Neural cell (in vitro differentiated cells): ENCODE results near the gene TAF6. TPM values are rescaled to one million over a fixed set of nuclear protein-coding genes. Genes with fewer than 3 reads are reported as not detected.

ENCODE experiments used
- H2AFZ ChIP-seq: fragments of 200-600, 300-800 bp; sonication (generic), shearing (Covaris generic); 2 replicates; pipeline ENCODE4 v1.6.0; 2014; ENCODE audit warnings: low read depth, mild to moderate bottlenecking, antibody characterized with exemption, low read length, moderate library complexity
- H3F3A ChIP-seq: fragments of 200-600 bp; shearing (Covaris generic); 2 replicates; pipeline ENCODE4 v1.6.1; 2016; ENCODE audit warnings: mild to moderate bottlenecking, moderate library complexity, mixed read lengths, antibody characterized with exemption, low read length; ENCODE audit not compliant: insufficient read depth, poor library complexity, severe bottlenecking
- H3K27ac ChIP-seq: fragments of 200-600, 300-800 bp; sonication (generic), shearing (Covaris generic); 2 replicates; pipeline ENCODE4 v1.5.1; 2014; ENCODE audit warnings: mild to moderate bottlenecking, low read length, moderate library complexity
- H3K27me3 ChIP-seq: fragments of 300-800, 200-600 bp; sonication (generic), shearing (Covaris generic); 2 replicates; pipeline ENCODE4 v1.6.0; 2014; ENCODE audit warnings: mild to moderate bottlenecking, low read depth, low read length, moderate library complexity; ENCODE audit not compliant: insufficient read depth
- H3K36me3 ChIP-seq: fragments of 300-800, 200-600 bp; sonication (generic), shearing (Covaris generic); 2 replicates; pipeline ENCODE4 v1.5.1; 2014; ENCODE audit warnings: mild to moderate bottlenecking, antibody characterized with exemption, low read length, moderate library complexity; ENCODE audit not compliant: insufficient read depth
- H3K4me2 ChIP-seq: fragments of 300-800, 200-600 bp; sonication (generic), shearing (Covaris generic); 2 replicates; pipeline ENCODE4 v1.6.0; 2014; ENCODE audit warnings: mild to moderate bottlenecking, low read length
- H3K4me3 ChIP-seq: fragments of 300-800, 200-600 bp; sonication (generic), shearing (Covaris generic); 2 replicates; pipeline ENCODE4 v1.5.1; 2014; ENCODE audit warnings: mild to moderate bottlenecking, low read length, moderate library complexity
- H3K79me2 ChIP-seq: fragments of 200-600 bp; shearing (Covaris generic); replicated peaks from 2 replicates; pipeline ENCODE4 v1.6.0; 2014; ENCODE audit warnings: mild to moderate bottlenecking, low read length, moderate library complexity; ENCODE audit not compliant: insufficient read depth
- H3K9ac ChIP-seq: fragments of 300-800, 200-600 bp; sonication (generic), shearing (Covaris generic); 2 replicates; pipeline ENCODE4 v1.6.1; 2016; ENCODE audit warnings: mild to moderate bottlenecking, low read length, mixed read lengths
- H3K9me2 ChIP-seq: fragments of 200-600 bp; shearing (Covaris generic); 2 replicates; pipeline ENCODE4 v1.6.1; 2016; ENCODE audit warnings: mild to moderate bottlenecking, low read length, mixed read lengths; ENCODE audit not compliant: insufficient read depth
- H3K9me3 ChIP-seq: fragments of 200-600, 300-800 bp; sonication (generic), shearing (Covaris generic); 2 replicates; pipeline ENCODE4 v1.6.1; 2016; ENCODE audit warnings: mild to moderate bottlenecking, mixed run types, low read length, moderate library complexity, mixed read lengths
- H4K20me1 ChIP-seq: fragments of 200-600 bp; shearing (Covaris generic); 2 replicates; pipeline ENCODE4 v1.6.1; 2016; ENCODE audit warnings: mild to moderate bottlenecking, mixed run types; ENCODE audit not compliant: insufficient read depth
- CTCF ChIP-seq: fragments of 450-650 bp; IDR thresholded peaks from 2 replicates; pipeline ENCODE4 v1.5.1; 2014; ENCODE audit warnings: antibody characterized with exemption, mild to moderate bottlenecking, moderate library complexity; ENCODE audit not compliant: poor library complexity, severe bottlenecking
- EP300 ChIP-seq: fragments of 450-650 bp; conservative IDR thresholded peaks from 2 replicates; pipeline ENCODE4 v1.6.1; 2014; ENCODE audit warnings: antibody characterized with exemption, mild to moderate bottlenecking, moderate library complexity; ENCODE audit not compliant: poor library complexity, severe bottlenecking
- EZH2 ChIP-seq: fragments of 200-600, 300-800 bp; shearing (Covaris generic), sonication (generic); IDR thresholded peaks from 2 replicates; pipeline ENCODE4 v1.6.1; 2014; ENCODE audit warnings: antibody characterized with exemption, low read length, borderline replicate concordance, mild to moderate bottlenecking; ENCODE audit not compliant: insufficient read depth, poor library complexity, severe bottlenecking
- MXI1 ChIP-seq: fragments of 450-650 bp; conservative IDR thresholded peaks from 2 replicates; pipeline ENCODE4 v1.6.1; 2014; ENCODE audit warnings: antibody characterized with exemption, mild to moderate bottlenecking; ENCODE audit not compliant: poor library complexity, severe bottlenecking
- POLR2AphosphoS5 ChIP-seq: IDR thresholded peaks from 2 replicates; pipeline ENCODE4 v1.6.1; 2012
- RAD21 ChIP-seq: fragments of 450-650 bp; conservative IDR thresholded peaks from 2 replicates; pipeline ENCODE4 v1.6.1; 2014; ENCODE audit warnings: antibody characterized with exemption, mild to moderate bottlenecking, moderate library complexity
- REST ChIP-seq: IDR thresholded peaks from 2 replicates; pipeline ENCODE4 v1.6.1; 2012; ENCODE audit warnings: borderline replicate concordance
- SMC3 ChIP-seq: fragments of 450-650 bp; conservative IDR thresholded peaks from 2 replicates; pipeline ENCODE4 v1.6.1; 2014; ENCODE audit warnings: antibody characterized with exemption, mild to moderate bottlenecking, moderate library complexity; ENCODE audit not compliant: poor library complexity
- TAF1 ChIP-seq: IDR thresholded peaks from 2 replicates; pipeline ENCODE4 v1.6.1; 2012; ENCODE audit warnings: low read depth
- polyA plus RNA-seq: library from polyadenylated mRNA; depleted of rRNA; stranded (reverse); fragments of >200 nt; gene quantifications from 2 replicates; pipeline ENCODE4 v1.2.3, GENCODE V29; 2014

TAF6 gene
- polyA plus RNA-seq, 1 donor from 2014 or later = 23.4 TPM

- no peak for TF ChIP-seq REST
- no peak for TF ChIP-seq POLR2AphosphoS5
- TF ChIP-seq CTCF = no peak
- TF ChIP-seq EP300 = no peak
- TF ChIP-seq SMC3 = no peak
- no peak for TF ChIP-seq RAD21
- no peak for TF ChIP-seq TAF1
- no peak for TF ChIP-seq EZH2
- no peak for TF ChIP-seq MXI1
- no peak overlapping the region for H3K9ac ChIP-seq
- H3K4me3 ChIP-seq = no peak overlapping the region
- H3K4me2 ChIP-seq = no peak overlapping the region
- no peaks in the 10 kb centered on the region for H3K9me2 ChIP-seq
- H3K27ac ChIP-seq = no peak overlapping the region
- H4K20me1 ChIP-seq = no peaks in the 10 kb centered on the region
- H3K36me3 ChIP-seq = peaks cover 36% of the 10 kb centered on the region
- H2AFZ ChIP-seq = no peak overlapping the region
- no peaks in the 10 kb centered on the region for H3F3A ChIP-seq
- H3K9me3 ChIP-seq = peaks cover 11% of the 10 kb centered on the region
- peaks cover 38% of the 10 kb centered on the region for H3K79me2 ChIP-seq
- no peaks in the 10 kb centered on the region for H3K27me3 ChIP-seq
These were observed 43.7 kb downstream of the TAF6 start for GRCh38 chr7:100075418-100075817.

GRCh38 chr7:100074841-100075240, 44.3 kb downstream of the TAF6 start:
- peaks cover 34% of the 10 kb centered on the region for H3K79me2 ChIP-seq
- no peak overlapping the region for H3K4me2 ChIP-seq
- H3K27me3 ChIP-seq = no peaks in the 10 kb centered on the region
- H3K36me3 ChIP-seq = peaks cover 42% of the 10 kb centered on the region
- no peaks in the 10 kb centered on the region for H3F3A ChIP-seq
- no peak overlapping the region for H2AFZ ChIP-seq
- TF ChIP-seq MXI1 = no peak
- no peaks in the 10 kb centered on the region for H4K20me1 ChIP-seq
- H3K9me3 ChIP-seq = peaks cover 12% of the 10 kb centered on the region
- no peaks in the 10 kb centered on the region for H3K9me2 ChIP-seq
- no peak overlapping the region for H3K27ac ChIP-seq
- H3K9ac ChIP-seq = no peak overlapping the region
- no peak overlapping the region for H3K4me3 ChIP-seq

- H3K9ac ChIP-seq = no peak overlapping the region
- H4K20me1 ChIP-seq = no peaks in the 10 kb centered on the region
- H3K27me3 ChIP-seq = no peaks in the 10 kb centered on the region
- H3F3A ChIP-seq = no peaks in the 10 kb centered on the region
- TF ChIP-seq POLR2AphosphoS5 (no peak), TAF1 (no peak), REST (no peak), CTCF (no peak), EP300 (no peak), RAD21 (no peak), SMC3 (no peak), MXI1 (no peak), EZH2 (no peak)
- no peak overlapping the region for H3K4me2 ChIP-seq
- H3K27ac ChIP-seq = no peak overlapping the region
- no peak overlapping the region for H2AFZ ChIP-seq
- no peaks in the 10 kb centered on the region for H3K9me2 ChIP-seq
- H3K4me3 ChIP-seq = no peak overlapping the region
- H3K9me3 ChIP-seq = peaks cover 12% of the 10 kb centered on the region
- H3K79me2 ChIP-seq = peaks cover 10% of the 10 kb centered on the region
- peaks cover 42% of the 10 kb centered on the region for H3K36me3 ChIP-seq
These were observed 46.7 kb downstream of the TAF6 start for GRCh38 chr7:100072462-100072861.
